Fibroblast of lung (primary cell): ENCODE results near the gene MINPP1. TPM values are rescaled to one million over a fixed set of nuclear protein-coding genes. Genes with fewer than 3 reads are reported as not detected.

Source experiments
- DNase-seq, 2 donors: peaks; one replicate each; pipeline versions ENCODE4 v3.0.0 to v3.0.0-alpha.2; 2010; ENCODE audit warnings: low read depth in 2 of 2
- H2AFZ ChIP-seq: 2 replicates; pipeline ENCODE4 v1.5.1; 2012; ENCODE audit warnings: low read length, control low read depth, inconsistent platforms
- H3K27ac ChIP-seq: 2 replicates; pipeline ENCODE4 v1.5.1; 2011; ENCODE audit warnings: low read length, control low read depth; ENCODE audit not compliant: insufficient read depth
- H3K27me3 ChIP-seq: 2 replicates; pipeline ENCODE4 v1.5.1; 2011; ENCODE audit warnings: mild to moderate bottlenecking, low read length; ENCODE audit not compliant: control insufficient read depth, insufficient read depth
- H3K36me3 ChIP-seq: 2 replicates; pipeline ENCODE4 v1.5.1; 2011; ENCODE audit warnings: low read length; ENCODE audit not compliant: control insufficient read depth, insufficient read depth
- H3K4me1 ChIP-seq: 2 replicates; pipeline ENCODE4 v1.5.1; 2011; ENCODE audit warnings: low read length; ENCODE audit not compliant: control insufficient read depth, insufficient read depth; ENCODE audit errors: extremely low read depth
- H3K4me2 ChIP-seq: 2 replicates; pipeline ENCODE4 v1.5.1; 2011; ENCODE audit warnings: low read length, control low read depth; ENCODE audit not compliant: insufficient read depth; ENCODE audit errors: extremely low read depth
- H3K4me3 ChIP-seq, 4 experiments: fragments of 200-600 bp in 1 of 4; sonication (generic) in 1 of 4; replicated peaks in 1 of 4; 2 replicates each; pipeline ENCODE4 v1.5.1; 2011 to 2016; ENCODE audit warnings: low read length in 4 of 4, low read depth in 3 of 4, mild to moderate bottlenecking in 3 of 4, control low read depth in 2 of 4, inconsistent platforms in 1 of 4, mixed read lengths in 1 of 4; ENCODE audit not compliant: insufficient read depth in 1 of 4; ENCODE audit errors: control extremely low read depth in 1 of 4
- H3K79me2 ChIP-seq: 2 replicates; pipeline ENCODE4 v1.5.1; 2012; ENCODE audit warnings: mild to moderate bottlenecking, low read length, inconsistent platforms; ENCODE audit not compliant: control insufficient read depth, insufficient read depth
- H3K9ac ChIP-seq: 2 replicates; pipeline ENCODE4 v1.5.1; 2011; ENCODE audit warnings: mild to moderate bottlenecking, low read length, control low read depth; ENCODE audit not compliant: insufficient read depth
- H3K9me3 ChIP-seq: 2 replicates; pipeline ENCODE4 v1.5.1; 2012; ENCODE audit warnings: low read depth, low read length; ENCODE audit not compliant: control insufficient read depth, insufficient read depth
- H4K20me1 ChIP-seq: 2 replicates; pipeline ENCODE4 v1.5.1; 2011; ENCODE audit warnings: low read length; ENCODE audit not compliant: control insufficient read depth, insufficient read depth; ENCODE audit errors: extremely low read depth
- EZH2 ChIP-seq: IDR thresholded peaks from 2 replicates; pipeline ENCODE4 v1.5.1; 2012; ENCODE audit warnings: low read length, control low read depth, mild to moderate bottlenecking; ENCODE audit errors: missing control alignments
- polyA plus RNA-seq, 2 donors: library from polyadenylated mRNA; depleted of rRNA in 1 of 2; stranded (reverse) in 1 of 2; unstranded in 1 of 2; fragments of >200 nt; gene quantifications; 2 replicates each; pipeline ENCODE4 v1.2.1, GENCODE V29; 2011 to 2012; ENCODE audit warnings: missing spikeins in 1 of 2
- total RNA-seq: library from RNA; depleted of rRNA; stranded (reverse); fragments of >200 nt; gene quantifications from 2 replicates; pipeline ENCODE4 v1.2.1, GENCODE V29; 2014
- TF ChIP-seq, protein P1 (sequence below), 2 donors: IDR thresholded peaks in 1 of 2; conservative IDR thresholded peaks in 1 of 2; 1 replicate in 1 of 2; 2 replicates in 1 of 2; pipeline ENCODE4 v1.5.1; 2011 to 2012; ENCODE audit warnings: low read length in 2 of 2, control low read depth in 1 of 2, inconsistent platforms in 1 of 2, low read depth in 1 of 2, mild to moderate bottlenecking in 1 of 2

MINPP1 gene
- total and polyA plus RNA-seq, 2 donors (not counting 1 experiment from before 2014, with no cell fraction given): 18.5 to 24.4 TPM

DNA sequence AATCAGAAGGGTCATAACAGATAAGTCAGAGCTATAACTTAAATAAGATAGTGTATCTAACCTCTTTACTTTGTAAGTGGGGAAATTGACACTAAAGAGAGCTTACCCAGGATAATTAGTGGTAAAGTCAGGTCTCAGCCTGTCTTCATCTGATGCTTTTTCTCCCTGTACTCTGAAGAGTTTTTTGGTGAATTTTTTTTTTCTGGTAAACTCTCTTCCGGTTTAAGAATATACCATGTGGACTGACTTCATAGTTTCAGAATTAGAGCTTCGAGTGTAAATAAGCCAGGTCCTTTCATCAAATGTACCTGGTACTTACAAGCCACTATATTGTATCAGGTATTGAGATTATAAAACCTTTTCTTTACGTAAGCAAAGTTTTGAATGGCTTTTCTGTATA, 6.8 kb downstream of the MINPP1 start:
- no peak for TF ChIP-seq EZH2
- TF ChIP-seq, protein P1, sequence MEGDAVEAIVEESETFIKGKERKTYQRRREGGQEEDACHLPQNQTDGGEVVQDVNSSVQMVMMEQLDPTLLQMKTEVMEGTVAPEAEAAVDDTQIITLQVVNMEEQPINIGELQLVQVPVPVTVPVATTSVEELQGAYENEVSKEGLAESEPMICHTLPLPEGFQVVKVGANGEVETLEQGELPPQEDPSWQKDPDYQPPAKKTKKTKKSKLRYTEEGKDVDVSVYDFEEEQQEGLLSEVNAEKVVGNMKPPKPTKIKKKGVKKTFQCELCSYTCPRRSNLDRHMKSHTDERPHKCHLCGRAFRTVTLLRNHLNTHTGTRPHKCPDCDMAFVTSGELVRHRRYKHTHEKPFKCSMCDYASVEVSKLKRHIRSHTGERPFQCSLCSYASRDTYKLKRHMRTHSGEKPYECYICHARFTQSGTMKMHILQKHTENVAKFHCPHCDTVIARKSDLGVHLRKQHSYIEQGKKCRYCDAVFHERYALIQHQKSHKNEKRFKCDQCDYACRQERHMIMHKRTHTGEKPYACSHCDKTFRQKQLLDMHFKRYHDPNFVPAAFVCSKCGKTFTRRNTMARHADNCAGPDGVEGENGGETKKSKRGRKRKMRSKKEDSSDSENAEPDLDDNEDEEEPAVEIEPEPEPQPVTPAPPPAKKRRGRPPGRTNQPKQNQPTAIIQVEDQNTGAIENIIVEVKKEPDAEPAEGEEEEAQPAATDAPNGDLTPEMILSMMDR (conservative IDR thresholded peaks at IDR 0.05 in 1 of 2, IDR thresholded peaks at IDR 0.05 in 1 of 2; ENCODE audit: low read depth in 1 of 2, low read length in 2 of 2): no peak
- Histone ChIP-seq H3K4me2 (no peak overlapping the region), H3K4me1 (no peaks in the 10 kb centered on the region), H3K9ac (no peak overlapping the region), H2AFZ (no peak overlapping the region), H3K9me3 (no peaks in the 10 kb centered on the region), H4K20me1 (no peaks in the 10 kb centered on the region), H3K36me3 (peaks cover 2% of the 10 kb centered on the region), H3K27me3 (no peaks in the 10 kb centered on the region), H3K27ac (no peak overlapping the region), H3K79me2 (peaks cover 12% of the 10 kb centered on the region), H3K4me3 (no peak overlapping the region)
- no peak for DNase-seq

DNA sequence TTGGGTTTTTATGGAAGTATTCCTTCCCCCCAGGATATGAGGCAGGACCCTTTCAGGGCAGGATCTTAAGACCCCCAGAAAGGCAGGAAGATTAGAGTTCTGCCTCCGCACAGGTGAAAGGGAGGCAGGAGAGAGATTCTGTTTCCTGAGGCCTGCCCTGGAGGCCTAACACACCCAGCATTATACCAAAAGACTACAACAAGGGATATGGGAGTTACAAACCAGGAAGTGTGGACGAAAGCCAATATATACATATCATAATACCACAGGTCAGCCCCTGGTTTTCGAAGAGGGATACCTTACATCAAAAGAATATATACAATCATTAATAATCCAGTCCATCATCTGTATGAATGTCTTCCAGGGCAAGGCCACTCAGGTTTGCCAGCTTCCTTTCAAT, 14.2 kb downstream of the MINPP1 start:
- TF ChIP-seq EZH2: no peak
- TF ChIP-seq, protein P1 (conservative IDR thresholded peaks at IDR 0.05 in 1 of 2, IDR thresholded peaks at IDR 0.05 in 1 of 2; ENCODE audit: low read depth in 1 of 2, low read length in 2 of 2): no peak

GRCh38 chr10:87519582-87519981, 14.9 kb downstream of the MINPP1 start:
- Histone ChIP-seq H3K4me1 (peaks cover 2% of the 10 kb centered on the region), H2AFZ (no peak overlapping the region), H3K79me2 (no peaks in the 10 kb centered on the region), H3K9me3 (no peaks in the 10 kb centered on the region), H3K27me3 (no peaks in the 10 kb centered on the region), H3K4me2 (no peak overlapping the region), H3K27ac (no peak overlapping the region), H3K9ac (no peak overlapping the region), H3K4me3 (no peak overlapping the region), H4K20me1 (no peaks in the 10 kb centered on the region), H3K36me3 (no peaks in the 10 kb centered on the region)
- DNase-seq: no peak
- no peak for TF ChIP-seq EZH2
- TF ChIP-seq, protein P1 (conservative IDR thresholded peaks at IDR 0.05 in 1 of 2, IDR thresholded peaks at IDR 0.05 in 1 of 2; ENCODE audit: low read depth in 1 of 2, low read length in 2 of 2): no peak

More for the DNA sequence above, 14.2 kb downstream of the MINPP1 start:
- no peaks in the 10 kb centered on the region for H3K79me2 ChIP-seq
- H3K36me3 ChIP-seq: peaks cover under 1% of the 10 kb centered on the region
- H2AFZ ChIP-seq: no peak overlapping the region
- no peak overlapping the region for H3K4me2 ChIP-seq
- no peaks in the 10 kb centered on the region for H4K20me1 ChIP-seq
- no peaks in the 10 kb centered on the region for H3K9me3 ChIP-seq
- H3K27ac ChIP-seq: no peak overlapping the region
- H3K9ac ChIP-seq: no peak overlapping the region
- peaks cover 2% of the 10 kb centered on the region for H3K4me1 ChIP-seq
- no peaks in the 10 kb centered on the region for H3K27me3 ChIP-seq
- no peak overlapping the region for H3K4me3 ChIP-seq
- no peak for DNase-seq
